Stimulated activated naive B cell treated with anti-CD40 and anti-IgM and Interleukin-4, amounts not matched to agents 10 μg/mL and 1 μg/mL and 100 μg/mL, for 72 hours (primary cell): ENCODE measurements around the gene BEGAIN.
"Not testable (repeated sequence)": the region's sequence is repeated elsewhere in the genome, so short reads cannot be mapped to it uniquely, and the experiment has no call there.

Source experiments
- ATAC-seq, 2 donors: fragments of 150-1000 bp; cut with Tn5 transposase; replicated peaks; 2 replicates each; pipeline ENCODE4 v1.10.0; 2021; ENCODE audit warnings: moderate library complexity in 1 of 2
- DNase-seq: peaks from one replicate; pipeline ENCODE4 v3.0.0; 2021
- H3K27ac Mint-ChIP-seq: one replicate; pipeline ENCODE4 v1.8.0; 2022; ENCODE audit warnings: mild to moderate bottlenecking, mixed read lengths
- H3K27me3 Mint-ChIP-seq, 2 donors: one replicate each; pipeline ENCODE4 v1.8.0; 2022; ENCODE audit warnings: mixed read lengths in 2 of 2
- H3K36me3 Mint-ChIP-seq, 2 donors: one replicate each; pipeline ENCODE4 v1.8.0; 2022; ENCODE audit warnings: mixed read lengths in 2 of 2, mild to moderate bottlenecking in 1 of 2
- H3K4me1 Mint-ChIP-seq, 2 donors: one replicate each; pipeline ENCODE4 v1.8.0; 2022; ENCODE audit warnings: mixed read lengths in 2 of 2, mild to moderate bottlenecking in 1 of 2
- H3K4me3 Mint-ChIP-seq, 2 donors: one replicate each; pipeline ENCODE4 v1.8.0; 2022; ENCODE audit warnings: mild to moderate bottlenecking in 2 of 2, mixed read lengths in 2 of 2, moderate library complexity in 1 of 2
- H3K9me3 Mint-ChIP-seq, 2 donors: one replicate each; pipeline ENCODE4 v1.8.0; 2022; ENCODE audit warnings: mixed read lengths in 2 of 2, mild to moderate bottlenecking in 1 of 2

The BEGAIN gene

DNA sequence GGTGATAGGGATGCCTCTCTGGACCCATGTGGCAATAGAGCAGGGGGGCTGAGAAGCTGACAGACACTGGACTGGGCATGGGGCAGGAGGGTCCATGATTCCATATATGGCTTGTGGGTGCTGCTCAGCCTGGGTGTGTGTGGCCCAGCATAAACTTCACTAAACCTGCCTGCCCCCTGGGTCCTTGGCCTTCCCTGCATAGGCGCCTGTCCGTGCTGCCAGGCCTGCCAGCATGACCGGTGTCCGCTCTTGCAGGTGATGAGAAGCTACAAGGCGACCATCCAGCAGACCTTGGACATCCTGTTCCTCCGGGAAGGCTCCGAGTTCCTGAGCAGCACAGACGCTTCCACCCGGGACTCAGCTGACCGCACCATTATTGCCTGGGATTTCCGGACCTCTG, 61.6 kb downstream of the BEGAIN start:
- H3K27me3 Mint-ChIP-seq: no peaks in the 10 kb centered on the region
- no peaks in the 10 kb centered on the region for H3K4me1 Mint-ChIP-seq
- no peaks in the 10 kb centered on the region for H3K9me3 Mint-ChIP-seq
- no peak overlapping the region for H3K4me3 Mint-ChIP-seq
- H3K36me3 Mint-ChIP-seq: peaks cover 0 to under 1% of the 10 kb centered on the region in 2 donors
- H3K27ac Mint-ChIP-seq: no peak overlapping the region
- DNase-seq: no peak
- no peak for ATAC-seq

DNA sequence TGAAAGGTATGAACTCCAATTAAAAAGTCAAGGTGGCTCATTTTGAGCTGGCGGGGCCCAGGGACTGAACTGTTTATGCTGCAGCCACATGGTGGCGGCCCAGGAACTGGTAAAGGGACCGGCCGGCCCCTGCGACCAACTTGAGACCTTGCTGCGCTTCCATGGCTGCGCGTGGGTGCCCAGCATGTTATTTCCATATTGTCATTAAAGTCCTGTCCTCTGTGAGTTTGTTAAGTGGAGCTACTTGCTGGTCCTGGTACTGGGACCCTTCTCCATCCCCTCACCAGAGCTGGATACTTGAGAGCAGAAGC, 62.3 kb downstream of the BEGAIN start:
- H3K27ac Mint-ChIP-seq: no peak overlapping the region
- H3K9me3 Mint-ChIP-seq: no peaks in the 10 kb centered on the region
- ATAC-seq (peak in 1 of 2 donors; percentile 49), DNase-seq (no peak)
- no peaks in the 10 kb centered on the region for H3K36me3 Mint-ChIP-seq
- H3K27me3 Mint-ChIP-seq: no peaks in the 10 kb centered on the region
- H3K4me3 Mint-ChIP-seq: no peak overlapping the region
- H3K4me1 Mint-ChIP-seq: no peaks in the 10 kb centered on the region

DNA sequence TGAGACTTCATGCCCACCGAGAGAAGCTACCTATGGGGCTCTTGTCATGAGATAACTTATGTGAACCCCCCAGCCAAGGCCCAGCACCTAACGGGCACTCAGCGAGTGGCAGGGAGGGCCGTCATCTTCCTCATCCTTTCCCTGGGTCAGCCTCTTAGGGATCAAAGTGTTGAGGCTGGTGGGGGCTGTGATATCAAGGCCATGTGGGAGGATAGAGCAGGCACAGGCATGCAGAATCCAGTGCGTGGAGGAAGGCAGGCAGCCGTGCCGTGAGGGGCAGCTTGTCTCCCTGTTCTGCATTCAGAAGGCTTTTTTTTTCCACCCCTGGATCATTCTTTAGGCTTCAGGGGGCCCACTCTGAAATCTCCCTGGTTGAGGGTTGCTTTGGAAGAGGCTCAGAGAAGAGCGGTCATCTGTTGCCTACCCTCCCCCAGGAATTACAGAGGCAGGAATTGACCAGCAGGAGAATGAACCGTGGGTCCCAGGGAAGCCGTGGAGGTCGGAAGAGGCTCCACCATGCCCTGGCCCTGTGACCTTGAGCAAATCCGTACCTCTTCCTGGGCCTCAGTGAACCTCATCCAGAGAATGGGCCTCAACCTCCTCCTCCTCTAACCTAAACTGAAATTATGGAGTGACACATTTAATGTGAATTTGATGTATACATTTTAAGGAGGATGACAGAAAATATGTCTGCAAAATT, 62.8 kb downstream of the BEGAIN start:
- no peaks in the 10 kb centered on the region for H3K4me1 Mint-ChIP-seq
- H3K27me3 Mint-ChIP-seq: no peaks in the 10 kb centered on the region
- no peak overlapping the region for H3K4me3 Mint-ChIP-seq
- DNase-seq (no peak), ATAC-seq (no peak)
- H3K36me3 Mint-ChIP-seq: no peaks in the 10 kb centered on the region
- no peak overlapping the region for H3K27ac Mint-ChIP-seq
- H3K9me3 Mint-ChIP-seq: no peaks in the 10 kb centered on the region

- peaks cover 3 to 4% of the 10 kb centered on the region in 2 donors for H3K9me3 Mint-ChIP-seq
- H3K4me1 Mint-ChIP-seq: no peaks in the 10 kb centered on the region
- H3K27ac Mint-ChIP-seq: no peak overlapping the region
- DNase-seq (no peak), ATAC-seq (no peak)
- no peaks in the 10 kb centered on the region for H3K27me3 Mint-ChIP-seq
- no peak overlapping the region for H3K4me3 Mint-ChIP-seq
- no peaks in the 10 kb centered on the region for H3K36me3 Mint-ChIP-seq
Measured at GRCh38 chr14:100523843-100524169, 63.4 kb downstream of the BEGAIN start.

DNA sequence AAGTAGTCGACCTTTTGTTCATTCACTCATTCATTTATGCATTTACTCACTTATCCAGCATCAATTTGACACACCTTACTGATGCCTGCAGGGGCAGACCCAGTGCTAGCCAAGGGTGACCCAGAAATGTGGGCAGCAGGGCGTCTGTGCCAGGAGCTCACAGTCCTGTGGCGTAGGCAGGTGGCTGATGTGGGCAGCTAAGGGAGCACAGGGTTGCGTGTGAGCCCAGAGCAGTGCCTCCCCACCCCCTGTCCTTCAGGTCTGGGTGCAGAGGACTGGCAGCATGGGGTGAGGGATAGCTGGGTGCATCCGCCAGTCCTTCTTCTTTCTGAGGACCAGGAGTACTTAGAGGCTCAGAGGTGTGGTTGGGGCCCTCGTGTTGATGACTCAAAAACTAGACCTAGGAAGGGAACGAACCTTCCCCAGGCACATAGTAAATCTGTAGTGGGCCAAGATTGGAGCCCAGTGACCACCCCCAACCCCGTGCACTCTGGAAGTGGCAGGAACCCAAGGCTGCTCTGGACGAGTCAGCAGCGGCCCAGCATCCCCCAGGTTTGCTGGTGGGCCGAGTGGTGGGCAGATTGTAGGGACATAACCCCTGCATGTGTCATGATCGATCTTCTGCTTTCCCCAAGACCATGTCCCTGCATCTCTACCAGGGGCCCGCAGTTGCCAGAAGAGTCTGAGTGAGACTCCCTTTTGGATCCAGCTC, 63.9 kb downstream of the BEGAIN start:
- no peaks in the 10 kb centered on the region for H3K36me3 Mint-ChIP-seq
- no peak overlapping the region for H3K4me3 Mint-ChIP-seq
- no peaks in the 10 kb centered on the region for H3K27me3 Mint-ChIP-seq
- peaks cover 3 to 4% of the 10 kb centered on the region in 2 donors for H3K9me3 Mint-ChIP-seq
- ATAC-seq (no peak), DNase-seq (no peak)
- no peak overlapping the region for H3K27ac Mint-ChIP-seq
- no peaks in the 10 kb centered on the region for H3K4me1 Mint-ChIP-seq

- H3K27ac Mint-ChIP-seq: no peak overlapping the region
- peaks cover 3 to 4% of the 10 kb centered on the region in 2 donors for H3K9me3 Mint-ChIP-seq
- H3K36me3 Mint-ChIP-seq: peaks cover 0 to 4% of the 10 kb centered on the region in 2 donors
- H3K4me1 Mint-ChIP-seq: no peaks in the 10 kb centered on the region
- DNase-seq: no peak
- no peaks in the 10 kb centered on the region for H3K27me3 Mint-ChIP-seq
- H3K4me3 Mint-ChIP-seq: no peak overlapping the region
- no peak for ATAC-seq
Measured at GRCh38 chr14:100522616-100523099, 64.6 kb downstream of the BEGAIN start.

GRCh38 chr14:100506053-100506452, 81.2 kb downstream of the BEGAIN start:
- not testable (repeated sequence) for DNase-seq, H3K4me3 Mint-ChIP-seq, H3K27me3 Mint-ChIP-seq, H3K9me3 Mint-ChIP-seq, ATAC-seq, H3K27ac Mint-ChIP-seq, H3K4me1 Mint-ChIP-seq
- H3K36me3 Mint-ChIP-seq: peaks cover 3 to 20% of the 10 kb centered on the region in 2 donors

- DNase-seq: no peak
- peaks cover 2 to 4% of the 10 kb centered on the region in 2 donors for H3K4me1 Mint-ChIP-seq
- ATAC-seq: no peak
- peaks cover 9 to 10% of the 10 kb centered on the region in 2 donors for H3K9me3 Mint-ChIP-seq
- H3K27me3 Mint-ChIP-seq: no peaks in the 10 kb centered on the region
- H3K27ac Mint-ChIP-seq: no peak overlapping the region
- no peak overlapping the region for H3K4me3 Mint-ChIP-seq
- peaks cover 5 to 20% of the 10 kb centered on the region in 2 donors for H3K36me3 Mint-ChIP-seq
Measured at GRCh38 chr14:100504372-100505078, 82.7 kb downstream of the BEGAIN start.

DNA sequence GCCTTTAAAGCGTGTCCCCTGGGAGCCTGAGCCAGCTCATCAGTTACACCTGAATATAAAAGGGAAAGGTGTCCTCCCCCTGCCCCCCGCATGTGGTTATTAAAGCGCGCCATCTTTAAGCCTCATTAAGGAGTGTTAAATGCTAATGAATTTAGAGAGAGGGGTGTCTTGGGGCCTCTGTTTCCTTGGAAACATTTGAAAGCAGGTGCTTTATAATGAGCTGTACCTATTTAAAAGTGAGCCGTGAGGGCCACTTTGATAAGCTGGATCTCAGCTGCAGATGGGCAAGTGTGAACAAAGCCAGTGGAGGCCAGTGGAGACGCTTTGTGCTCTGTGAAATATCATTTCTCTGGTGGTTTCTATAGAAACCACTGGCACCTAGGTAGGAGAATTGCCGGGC, 84.0 kb downstream of the BEGAIN start:
- H3K4me3 Mint-ChIP-seq: no peak overlapping the region
- no peak for ATAC-seq
- H3K9me3 Mint-ChIP-seq: peaks cover 9 to 10% of the 10 kb centered on the region in 2 donors
- peaks cover 4 to 6% of the 10 kb centered on the region in 2 donors for H3K4me1 Mint-ChIP-seq
- no peak for DNase-seq
- H3K36me3 Mint-ChIP-seq: peaks cover 5 to 20% of the 10 kb centered on the region in 2 donors
- H3K27ac Mint-ChIP-seq: no peak overlapping the region
- no peaks in the 10 kb centered on the region for H3K27me3 Mint-ChIP-seq

DNA sequence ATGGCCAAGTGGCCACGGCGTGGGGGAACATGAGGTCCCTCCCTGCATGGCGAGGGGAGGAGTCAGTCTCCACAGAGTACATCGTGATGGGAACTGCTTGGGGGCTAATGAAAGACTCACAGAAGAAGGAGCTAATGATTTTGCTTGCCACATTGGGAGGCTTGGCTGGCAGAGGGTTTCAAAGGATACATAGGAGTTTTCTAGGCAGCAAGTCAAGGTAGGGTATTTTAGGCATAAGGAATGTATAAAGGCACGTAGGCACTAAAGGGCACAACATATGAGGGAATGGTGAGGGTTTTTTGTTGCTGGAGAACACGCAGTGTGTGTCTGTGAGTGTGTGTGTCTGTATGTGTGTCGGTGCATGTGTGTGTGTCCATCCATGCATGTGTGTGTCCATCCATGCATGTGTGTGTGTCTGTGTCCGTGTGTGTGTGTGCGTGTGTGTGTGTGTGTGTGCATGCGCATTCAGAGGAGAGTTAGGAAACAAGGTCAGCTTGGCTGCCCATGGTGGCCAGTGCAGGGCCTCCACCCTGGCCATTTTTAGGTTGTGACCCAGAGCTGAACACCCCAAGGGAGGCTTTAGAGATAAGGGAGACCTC, 84.5 kb downstream of the BEGAIN start:
- H3K4me1 Mint-ChIP-seq: peaks cover 4 to 8% of the 10 kb centered on the region in 2 donors
- peaks cover 5 to 21% of the 10 kb centered on the region in 2 donors for H3K36me3 Mint-ChIP-seq
- H3K9me3 Mint-ChIP-seq: peaks cover 9 to 10% of the 10 kb centered on the region in 2 donors
- ATAC-seq (no peak), DNase-seq (no peak)
- H3K27ac Mint-ChIP-seq: no peak overlapping the region
- no peaks in the 10 kb centered on the region for H3K27me3 Mint-ChIP-seq
- H3K4me3 Mint-ChIP-seq: no peak overlapping the region

DNA sequence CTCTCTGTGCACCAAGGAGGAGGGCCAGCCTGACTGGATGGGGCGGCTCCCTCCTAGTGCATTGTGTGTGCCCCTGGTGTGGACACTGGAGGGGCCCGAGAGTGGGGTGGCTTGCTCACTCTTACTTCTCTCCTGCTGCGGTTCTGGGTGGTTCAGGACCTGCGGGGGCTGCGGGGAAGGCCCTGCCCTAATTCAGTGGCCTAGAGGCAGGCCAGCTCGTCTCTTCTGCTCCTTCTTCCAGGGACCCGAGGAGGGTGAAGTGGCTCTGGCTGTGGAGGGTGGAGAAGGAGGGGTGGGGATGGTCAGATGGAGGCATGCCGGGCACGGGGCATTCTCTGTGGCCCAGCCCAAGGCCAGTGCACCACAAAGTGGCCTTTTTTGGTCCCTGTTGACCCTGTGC, 87.1 kb downstream of the BEGAIN start:
- peaks cover 12 to 36% of the 10 kb centered on the region in 2 donors for H3K36me3 Mint-ChIP-seq
- ATAC-seq: no peak
- H3K27me3 Mint-ChIP-seq: no peaks in the 10 kb centered on the region
- peaks cover 4 to 10% of the 10 kb centered on the region in 2 donors for H3K4me1 Mint-ChIP-seq
- no peak overlapping the region for H3K4me3 Mint-ChIP-seq
- no peak for DNase-seq
- H3K27ac Mint-ChIP-seq: no peak overlapping the region
- peaks cover 9 to 10% of the 10 kb centered on the region in 2 donors for H3K9me3 Mint-ChIP-seq

DNA sequence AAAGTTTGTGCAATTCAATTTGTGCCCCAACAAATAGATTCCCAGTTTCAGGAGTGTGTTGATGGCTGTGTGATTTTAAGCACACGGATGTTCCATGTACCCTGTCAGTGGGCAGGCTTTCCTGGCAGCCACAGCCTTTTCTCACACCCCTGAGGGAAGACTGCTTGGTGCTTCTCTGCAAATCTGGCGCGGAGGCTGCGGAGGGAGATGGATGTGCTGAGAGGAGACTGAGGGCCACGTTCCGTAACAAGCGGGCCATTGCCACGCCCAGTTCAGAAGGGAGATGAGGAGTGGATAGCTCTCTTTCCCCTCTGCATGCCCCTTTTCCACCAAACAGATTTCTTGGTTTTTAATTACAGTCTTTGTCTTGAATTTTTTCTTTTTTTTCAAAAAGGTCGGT, 89.1 kb downstream of the BEGAIN start:
- H3K36me3 Mint-ChIP-seq: peaks cover 20 to 31% of the 10 kb centered on the region in 2 donors
- H3K27me3 Mint-ChIP-seq: no peaks in the 10 kb centered on the region
- peaks cover 0 to 3% of the 10 kb centered on the region in 2 donors for H3K9me3 Mint-ChIP-seq
- H3K27ac Mint-ChIP-seq: no peak overlapping the region
- DNase-seq (no peak), ATAC-seq (no peak)
- H3K4me1 Mint-ChIP-seq: peaks cover 4 to 10% of the 10 kb centered on the region in 2 donors
- H3K4me3 Mint-ChIP-seq: no peak overlapping the region

- H3K27me3 Mint-ChIP-seq: no peaks in the 10 kb centered on the region
- H3K27ac Mint-ChIP-seq: no peak overlapping the region
- ATAC-seq (no peak), DNase-seq (no peak)
- H3K4me3 Mint-ChIP-seq: no peak overlapping the region
- peaks cover 4 to 7% of the 10 kb centered on the region in 2 donors for H3K4me1 Mint-ChIP-seq
- peaks cover 0 to 3% of the 10 kb centered on the region in 2 donors for H3K9me3 Mint-ChIP-seq
- peaks cover 20 to 29% of the 10 kb centered on the region in 2 donors for H3K36me3 Mint-ChIP-seq
Measured at GRCh38 chr14:100495917-100496316, 91.3 kb downstream of the BEGAIN start.

GRCh38 chr14:100494645-100495044, 92.6 kb downstream of the BEGAIN start:
- peaks cover 0 to 3% of the 10 kb centered on the region in 2 donors for H3K9me3 Mint-ChIP-seq
- no peak for DNase-seq

More at GRCh38 chr14:100494645-100495044, 92.6 kb downstream of the BEGAIN start:
- peaks cover 3 to 7% of the 10 kb centered on the region in 2 donors for H3K4me1 Mint-ChIP-seq
- no peak overlapping the region for H3K4me3 Mint-ChIP-seq
- no peak overlapping the region for H3K27ac Mint-ChIP-seq
- no peak for ATAC-seq
- no peaks in the 10 kb centered on the region for H3K27me3 Mint-ChIP-seq
- peaks cover 18 to 29% of the 10 kb centered on the region in 2 donors for H3K36me3 Mint-ChIP-seq
